ACC112 (cell line): ENCODE data around the gene GRIFIN.
A peak's percentile ranks its signal among the peaks of the same experiment; 100 is the strongest.
"Not testable (repeated sequence)": the region's sequence is repeated elsewhere in the genome, so short reads cannot be mapped to it uniquely, and the experiment has no call there.

Experiments used
- H2AFZ ChIP-seq: fragments of 200-600 bp; sonication (generic); one replicate; pipeline ENCODE4 v1.6.0; 2017; ENCODE audit warnings: antibody characterized with exemption, low read length; ENCODE audit not compliant: unreplicated experiment
- H3K27ac ChIP-seq: fragments of 200-600 bp; sonication (generic); 2 replicates; pipeline ENCODE4 v1.5.1; 2014; ENCODE audit warnings: low read depth, mild to moderate bottlenecking, antibody characterized with exemption, low read length, moderate library complexity
- H3K27me3 ChIP-seq: fragments of 200-600 bp; sonication (generic); 2 replicates; pipeline ENCODE4 v1.6.1; 2014; ENCODE audit warnings: mild to moderate bottlenecking, antibody characterized with exemption, low read length, moderate library complexity, mixed read lengths; ENCODE audit not compliant: insufficient read depth
- H3K36me3 ChIP-seq: fragments of 200-600 bp; sonication (generic); 2 replicates; pipeline ENCODE4 v1.6.1; 2016; ENCODE audit warnings: mild to moderate bottlenecking, antibody characterized with exemption, low read length, moderate library complexity, mixed read lengths; ENCODE audit not compliant: insufficient read depth
- H3K4me1 ChIP-seq: fragments of 200-600 bp; sonication (generic); one replicate; pipeline ENCODE4 v1.6.1; 2016; ENCODE audit warnings: low read length, mixed read lengths; ENCODE audit not compliant: insufficient read depth, unreplicated experiment, control insufficient read depth
- H3K4me3 ChIP-seq: fragments of 200-600 bp; sonication (generic); 2 replicates; pipeline ENCODE4 v1.5.1; 2014; ENCODE audit warnings: mild to moderate bottlenecking, low read depth, low read length
- H3K79me2 ChIP-seq: fragments of 200-600 bp; sonication (generic); one replicate; pipeline ENCODE4 v1.6.0; 2016; ENCODE audit warnings: low read length; ENCODE audit not compliant: control insufficient read depth, unreplicated experiment, insufficient read depth

GRIFIN gene

DNA sequence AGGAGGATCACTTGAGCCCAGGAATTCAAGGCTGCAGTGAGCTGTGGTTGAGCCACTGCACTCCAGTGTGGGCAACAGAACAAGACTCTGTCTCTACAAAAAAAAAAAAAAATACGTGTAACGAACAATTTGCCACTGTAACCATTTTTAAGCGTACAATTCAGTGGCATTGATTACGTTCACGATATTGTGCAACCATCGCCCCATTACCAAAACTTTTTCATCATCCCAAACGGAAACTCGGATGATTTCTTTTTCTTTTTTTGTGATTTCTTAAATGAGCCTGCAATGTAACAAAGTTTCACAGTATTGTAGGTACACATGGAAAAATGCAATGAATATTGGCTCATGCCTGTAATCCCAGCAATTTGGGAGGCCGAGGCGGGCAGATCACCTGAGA is 9.5 kb downstream of the GRIFIN start:
- Histone ChIP-seq H3K27ac (no peak overlapping the region), H3K4me1 (no peaks in the 10 kb centered on the region), H3K4me3 (no peak overlapping the region), H3K27me3 (no peaks in the 10 kb centered on the region), H3K36me3 (no peaks in the 10 kb centered on the region), H2AFZ (no peak overlapping the region), H3K79me2 (no peaks in the 10 kb centered on the region)

DNA sequence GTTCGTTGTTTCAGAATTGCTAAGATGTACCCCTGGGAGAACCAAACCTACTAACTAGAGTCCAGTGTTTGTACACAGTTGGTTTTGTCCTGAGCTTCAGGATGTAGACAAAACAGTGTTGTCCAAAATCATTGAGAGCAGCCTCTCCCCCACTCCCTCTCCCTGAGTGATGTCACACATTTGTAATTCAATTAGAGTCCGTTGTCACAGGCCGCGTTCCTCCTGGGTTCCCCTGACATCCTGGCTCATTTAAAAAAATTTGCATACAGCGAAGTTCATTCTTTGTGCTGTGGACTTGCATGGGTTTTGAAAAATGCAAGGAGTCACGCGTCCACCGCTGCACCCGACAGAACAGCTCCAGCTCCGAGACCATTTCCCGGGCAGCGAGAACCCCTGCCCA is 10.3 kb downstream of the GRIFIN start:
- no peak overlapping the region for H3K4me3 ChIP-seq
- no peaks in the 10 kb centered on the region for H3K27me3 ChIP-seq
- H2AFZ ChIP-seq: no peak overlapping the region
- H3K27ac ChIP-seq: no peak overlapping the region
- H3K79me2 ChIP-seq: no peaks in the 10 kb centered on the region
- no peaks in the 10 kb centered on the region for H3K36me3 ChIP-seq
- H3K4me1 ChIP-seq: no peaks in the 10 kb centered on the region

DNA sequence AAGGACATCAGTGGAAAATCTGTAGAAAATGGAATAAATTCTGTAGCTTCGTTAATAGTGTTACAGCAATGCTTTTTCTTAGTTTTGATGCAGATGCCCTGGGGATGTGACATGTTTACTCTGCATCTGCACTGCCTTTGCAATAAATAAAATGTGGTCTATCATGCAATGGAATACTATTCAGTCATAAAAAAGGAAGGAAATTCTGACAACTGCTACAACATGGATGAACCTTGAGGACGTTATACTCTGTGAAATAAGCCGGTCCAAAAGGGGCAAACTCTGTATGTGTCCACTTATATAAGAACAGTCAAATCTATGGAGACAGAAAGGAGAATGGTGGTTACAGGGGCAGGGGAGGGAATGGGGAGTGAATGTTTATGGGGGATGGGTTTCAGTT is 13.5 kb downstream of the GRIFIN start:
- Histone ChIP-seq H3K79me2 (no peaks in the 10 kb centered on the region), H3K36me3 (no peaks in the 10 kb centered on the region), H3K27ac (no peak overlapping the region), H3K4me3 (no peak overlapping the region), H3K27me3 (no peaks in the 10 kb centered on the region), H3K4me1 (peaks cover 4% of the 10 kb centered on the region), H2AFZ (no peak overlapping the region)

DNA sequence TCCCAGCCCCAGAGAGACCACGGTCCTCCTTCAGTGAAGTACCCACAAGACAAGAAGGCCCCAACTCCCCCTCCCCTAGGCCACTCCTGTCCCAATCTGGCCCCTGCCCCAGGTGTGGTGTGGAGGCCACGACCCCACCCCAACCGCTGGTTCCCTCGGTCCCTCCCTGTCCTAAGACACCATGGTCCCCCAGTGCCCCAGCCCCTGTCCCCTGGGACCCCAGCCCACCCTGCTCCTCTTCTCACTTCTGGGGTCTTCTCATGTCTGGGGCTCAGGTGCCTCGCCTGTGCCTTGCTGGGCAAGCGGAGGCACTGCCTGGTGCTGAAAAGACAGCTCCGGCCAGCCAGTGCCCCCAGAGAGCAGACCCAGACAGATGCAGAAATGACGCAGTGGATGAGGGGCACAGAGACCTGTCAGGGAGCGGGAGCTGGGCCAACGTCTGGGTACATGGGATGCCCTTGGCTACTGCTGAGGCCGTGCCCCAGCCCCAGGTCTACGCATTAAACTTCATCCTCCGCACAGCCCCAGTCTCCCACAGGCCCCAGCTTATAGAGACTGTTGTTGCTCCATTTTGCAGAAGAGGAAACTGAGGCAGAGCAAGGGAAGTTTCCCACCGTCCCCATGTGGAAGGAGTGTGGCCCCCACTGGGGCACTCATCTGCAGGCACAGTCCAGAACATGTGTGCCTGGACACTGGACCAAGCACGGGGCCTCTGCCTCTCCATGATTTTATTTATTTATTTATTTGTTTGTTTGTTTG is 14.8 kb downstream of the GRIFIN start:
- Histone ChIP-seq H3K27me3 (no peaks in the 10 kb centered on the region), H3K79me2 (no peaks in the 10 kb centered on the region), H3K4me1 (peaks cover 4% of the 10 kb centered on the region), H3K27ac (no peak overlapping the region), H3K36me3 (no peaks in the 10 kb centered on the region), H3K4me3 (no peak overlapping the region), H2AFZ (no peak overlapping the region)

DNA sequence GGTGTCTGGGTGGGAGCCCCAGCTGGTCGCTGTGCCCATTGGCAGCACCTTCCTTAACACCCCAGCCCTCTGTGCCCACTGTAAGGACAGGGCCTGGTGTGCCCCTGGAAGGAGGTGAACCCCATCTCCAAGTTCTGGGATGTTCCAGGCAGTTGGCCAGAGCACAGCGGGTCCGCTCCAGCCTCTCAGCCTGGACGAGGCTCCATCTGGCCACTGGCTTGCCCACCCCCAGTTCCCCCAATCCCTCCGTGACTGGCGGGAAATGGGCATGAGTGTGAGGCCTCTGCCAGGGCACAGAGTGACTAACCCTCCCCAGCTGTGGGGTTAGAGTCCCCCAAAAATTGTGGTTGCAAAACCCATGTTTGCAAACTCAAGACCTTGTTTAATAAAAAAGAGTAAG is 15.6 kb downstream of the GRIFIN start:
- Histone ChIP-seq H3K27me3 (no peaks in the 10 kb centered on the region), H3K79me2 (no peaks in the 10 kb centered on the region), H3K36me3 (no peaks in the 10 kb centered on the region), H3K4me1 (peaks cover 4% of the 10 kb centered on the region), H2AFZ (no peak overlapping the region), H3K27ac (no peak overlapping the region), H3K4me3 (no peak overlapping the region)

DNA sequence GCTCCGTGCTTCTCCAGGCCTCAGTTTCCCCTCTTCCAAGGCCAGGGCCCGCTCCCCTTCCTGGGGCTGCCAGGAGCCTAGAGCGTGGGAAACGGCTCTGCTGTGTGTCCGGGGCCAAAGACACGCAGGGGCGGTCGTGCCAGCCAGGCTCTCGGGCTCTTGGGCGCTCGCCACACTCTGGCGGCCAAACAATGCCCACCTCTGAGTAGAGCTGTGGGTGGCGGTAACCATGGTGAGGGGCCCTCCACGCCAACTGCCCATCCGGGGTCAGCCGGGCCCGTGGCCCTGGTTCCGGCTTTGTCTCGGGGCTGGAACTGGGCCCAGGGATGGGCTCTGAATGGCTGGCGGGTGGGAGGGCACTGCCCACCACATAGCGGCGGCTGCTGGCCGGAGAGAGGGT is 16.0 kb downstream of the GRIFIN start:
- no peak overlapping the region for H2AFZ ChIP-seq
- no peaks in the 10 kb centered on the region for H3K79me2 ChIP-seq
- no peaks in the 10 kb centered on the region for H3K36me3 ChIP-seq
- peaks cover 4% of the 10 kb centered on the region for H3K4me1 ChIP-seq
- no peaks in the 10 kb centered on the region for H3K27me3 ChIP-seq
- H3K4me3 ChIP-seq: no peak overlapping the region
- no peak overlapping the region for H3K27ac ChIP-seq

DNA sequence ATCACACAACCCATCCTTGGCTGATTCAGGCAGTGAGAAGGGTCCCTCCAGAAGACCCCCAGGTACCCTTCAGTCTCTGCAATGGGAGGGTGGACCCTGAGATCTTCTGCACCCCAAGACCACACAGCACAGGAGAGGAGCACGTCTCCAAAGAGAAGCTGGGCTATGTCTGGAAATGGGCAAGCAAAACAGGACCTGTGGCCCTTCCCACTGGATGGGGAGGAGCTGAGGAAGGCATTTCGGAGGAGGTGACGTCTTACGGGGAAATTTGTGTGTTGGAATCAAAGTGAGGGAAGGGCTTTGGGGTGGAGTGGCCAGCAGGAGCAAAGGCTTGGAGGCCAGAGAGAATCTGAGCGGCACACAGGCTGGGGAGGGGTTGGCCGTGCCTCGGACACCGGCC is 16.5 kb downstream of the GRIFIN start:
- H3K4me3 ChIP-seq: no peak overlapping the region
- peaks cover 4% of the 10 kb centered on the region for H3K4me1 ChIP-seq
- no peaks in the 10 kb centered on the region for H3K36me3 ChIP-seq
- H3K27ac ChIP-seq: no peak overlapping the region
- H3K79me2 ChIP-seq: no peaks in the 10 kb centered on the region
- H3K27me3 ChIP-seq: no peaks in the 10 kb centered on the region
- no peak overlapping the region for H2AFZ ChIP-seq

DNA sequence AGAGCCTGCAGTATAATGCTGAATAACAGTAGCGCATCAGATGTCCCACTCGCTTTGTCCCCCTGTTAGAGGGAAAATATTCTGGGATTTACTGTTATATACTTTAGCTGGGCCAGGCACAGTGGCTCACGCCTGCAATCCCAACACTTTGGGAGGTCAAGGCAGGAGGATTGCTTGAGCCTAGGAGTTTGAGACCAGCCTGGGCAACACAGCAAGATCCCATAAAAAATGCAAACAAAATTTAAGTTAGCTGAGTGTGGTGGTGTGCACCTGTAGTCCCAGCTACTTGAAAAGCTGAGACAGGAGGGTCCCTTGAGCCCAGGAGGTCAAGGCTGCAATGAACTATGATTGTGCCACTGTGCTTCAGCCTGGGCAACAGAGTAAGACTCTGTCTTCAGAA is 22.3 kb downstream of the GRIFIN start:
- H3K79me2 ChIP-seq, H3K36me3 ChIP-seq, H3K4me3 ChIP-seq, H3K4me1 ChIP-seq, H3K27me3 ChIP-seq, H3K27ac ChIP-seq, H2AFZ ChIP-seq: not testable (repeated sequence)

DNA sequence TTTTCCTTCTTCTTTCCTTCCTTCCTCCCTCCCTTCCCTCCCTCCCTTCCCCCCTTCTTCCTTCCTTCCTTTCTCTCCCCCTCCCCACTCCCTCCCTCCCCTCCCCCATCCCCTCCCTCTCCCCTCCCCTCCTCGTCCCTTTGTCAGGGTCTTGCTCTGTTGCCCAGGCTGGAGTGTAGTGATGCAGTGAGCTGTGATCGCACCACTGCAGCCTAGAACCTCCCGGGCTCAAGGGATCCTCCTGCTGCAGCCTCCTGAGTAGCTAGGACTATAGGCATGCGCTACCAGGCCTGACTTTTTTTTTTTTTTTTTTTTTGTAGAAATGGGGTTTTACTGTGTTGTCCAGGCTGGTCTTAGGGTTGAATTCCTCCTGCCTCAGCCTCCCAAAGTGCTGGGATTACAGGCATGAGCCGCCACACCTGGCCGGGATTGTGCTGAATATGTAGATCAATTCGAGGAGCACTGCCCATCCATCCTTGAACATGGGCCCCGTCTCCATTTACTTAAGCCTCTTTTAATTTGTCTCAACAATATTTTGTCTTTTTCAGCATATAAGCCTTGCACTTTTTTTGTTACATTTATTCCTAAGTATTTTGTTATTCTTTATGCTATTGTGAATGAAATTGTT is 23.4 kb downstream of the GRIFIN start:
- no peaks in the 10 kb centered on the region for H3K36me3 ChIP-seq
- no peak overlapping the region for H2AFZ ChIP-seq
- H3K4me3 ChIP-seq: no peak overlapping the region
- H3K27me3 ChIP-seq: no peaks in the 10 kb centered on the region
- H3K27ac ChIP-seq: no peak overlapping the region
- peaks cover 6% of the 10 kb centered on the region for H3K4me1 ChIP-seq
- no peaks in the 10 kb centered on the region for H3K79me2 ChIP-seq

DNA sequence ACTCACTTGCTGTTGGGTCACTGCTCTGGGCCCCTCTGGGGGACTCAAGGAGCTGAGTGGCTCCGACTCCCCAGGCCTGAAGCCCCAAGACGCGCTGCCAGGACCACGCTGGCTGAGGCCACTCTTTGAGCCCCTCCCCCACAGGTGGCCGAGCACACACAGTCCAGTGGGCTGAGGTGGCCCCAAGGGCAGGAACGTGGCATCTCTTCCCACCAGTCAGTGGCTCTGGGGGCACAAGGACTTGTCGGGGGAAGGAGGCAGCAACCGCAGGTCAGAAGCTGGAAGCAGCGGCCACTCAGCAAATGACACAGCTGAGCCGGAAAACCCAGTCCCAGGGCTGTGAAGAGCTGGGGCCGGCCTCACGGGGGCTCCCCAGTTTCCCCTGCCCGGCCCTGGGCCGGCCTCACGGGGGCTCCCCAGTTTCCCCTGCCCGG is 24.1 kb downstream of the GRIFIN start:
- Histone ChIP-seq H3K36me3 (no peaks in the 10 kb centered on the region), H2AFZ (peak overlapping the region; percentile 79), H3K4me3 (peak overlapping the region; percentile 65; the same call in 1 of the 2 replicates), H3K27me3 (no peaks in the 10 kb centered on the region), H3K4me1 (peaks cover 6% of the 10 kb centered on the region), H3K27ac (no peak overlapping the region), H3K79me2 (no peaks in the 10 kb centered on the region)
